Measurements from ENCODE around the gene AMZ1. TPM values are rescaled to one million over a fixed set of nuclear protein-coding genes. Genes with fewer than 3 reads are reported as not detected.

The AMZ1 gene
- total and polyA plus RNA-seq, 2 donors (not counting 1 experiment from before 2014, with no cell fraction given), result 0.26 to 0.33 TPM

- Histone ChIP-seq H3K4me3 (replicated peaks in 1 of 4; ENCODE audit: control extremely low read depth in 1 of 4, insufficient read depth in 1 of 4, low read depth in 3 of 4, low read length in 4 of 4) (no peak overlapping the region), H3K9ac (ENCODE audit: insufficient read depth, low read length) (no peak overlapping the region), H2AFZ (ENCODE audit: low read length) (no peak overlapping the region), H3K27ac (ENCODE audit: insufficient read depth, low read length) (no peak overlapping the region), H3K4me1 (ENCODE audit: control insufficient read depth, extremely low read depth, insufficient read depth, low read length) (peaks cover 19% of the 10 kb centered on the region), H3K4me2 (ENCODE audit: extremely low read depth, insufficient read depth, low read length) (no peak overlapping the region), H4K20me1 (ENCODE audit: control insufficient read depth, extremely low read depth, insufficient read depth, low read length) (no peaks in the 10 kb centered on the region), H3K36me3 (ENCODE audit: control insufficient read depth, insufficient read depth, low read length) (peaks cover 12% of the 10 kb centered on the region), H3K9me3 (ENCODE audit: control insufficient read depth, insufficient read depth, low read depth, low read length) (no peaks in the 10 kb centered on the region), H3K27me3 (ENCODE audit: control insufficient read depth, insufficient read depth, low read length) (no peaks in the 10 kb centered on the region), H3K79me2 (ENCODE audit: control insufficient read depth, insufficient read depth, low read length) (no peaks in the 10 kb centered on the region)
- no peak for DNase-seq (ENCODE audit: low read depth in 2 of 2)
- no peak for TF ChIP-seq CTCF (conservative IDR thresholded peaks at IDR 0.05 in 1 of 2, IDR thresholded peaks at IDR 0.05 in 1 of 2; ENCODE audit: low read depth in 1 of 2, low read length in 2 of 2)
- no peak for TF ChIP-seq EZH2 (IDR thresholded peaks at IDR 0.05; ENCODE audit: low read length, missing control alignments)
Measured at GRCh38 chr7:2720024-2720423, 32.0 kb downstream of the AMZ1 start.

- Histone ChIP-seq H3K27ac (ENCODE audit: insufficient read depth, low read length) (no peak overlapping the region), H3K27me3 (ENCODE audit: control insufficient read depth, insufficient read depth, low read length) (no peaks in the 10 kb centered on the region), H2AFZ (ENCODE audit: low read length) (no peak overlapping the region), H3K79me2 (ENCODE audit: control insufficient read depth, insufficient read depth, low read length) (no peaks in the 10 kb centered on the region), H4K20me1 (ENCODE audit: control insufficient read depth, extremely low read depth, insufficient read depth, low read length) (no peaks in the 10 kb centered on the region), H3K4me2 (ENCODE audit: extremely low read depth, insufficient read depth, low read length) (no peak overlapping the region), H3K36me3 (ENCODE audit: control insufficient read depth, insufficient read depth, low read length) (peaks cover 16% of the 10 kb centered on the region), H3K9ac (ENCODE audit: insufficient read depth, low read length) (no peak overlapping the region), H3K4me1 (ENCODE audit: control insufficient read depth, extremely low read depth, insufficient read depth, low read length) (peaks cover 9% of the 10 kb centered on the region), H3K4me3 (replicated peaks in 1 of 4; ENCODE audit: control extremely low read depth in 1 of 4, insufficient read depth in 1 of 4, low read depth in 3 of 4, low read length in 4 of 4) (no peak overlapping the region), H3K9me3 (ENCODE audit: control insufficient read depth, insufficient read depth, low read depth, low read length) (no peaks in the 10 kb centered on the region)
- TF ChIP-seq EZH2 (IDR thresholded peaks at IDR 0.05; ENCODE audit: low read length, missing control alignments), result no peak
- TF ChIP-seq CTCF (conservative IDR thresholded peaks at IDR 0.05 in 1 of 2, IDR thresholded peaks at IDR 0.05 in 1 of 2; ENCODE audit: low read depth in 1 of 2, low read length in 2 of 2), result no peak
- DNase-seq (ENCODE audit: low read depth in 2 of 2), result no peak
Measured at GRCh38 chr7:2721842-2722241, 33.8 kb downstream of the AMZ1 start.

GRCh38 chr7:2722591-2722990, 34.6 kb downstream of the AMZ1 start:
- Histone ChIP-seq H3K4me1 (ENCODE audit: control insufficient read depth, extremely low read depth, insufficient read depth, low read length) (peaks cover 2% of the 10 kb centered on the region), H2AFZ (ENCODE audit: low read length) (no peak overlapping the region), H3K27me3 (ENCODE audit: control insufficient read depth, insufficient read depth, low read length) (no peaks in the 10 kb centered on the region), H3K4me3 (replicated peaks in 1 of 4; ENCODE audit: control extremely low read depth in 1 of 4, insufficient read depth in 1 of 4, low read depth in 3 of 4, low read length in 4 of 4) (no peak overlapping the region), H3K27ac (ENCODE audit: insufficient read depth, low read length) (no peak overlapping the region), H4K20me1 (ENCODE audit: control insufficient read depth, extremely low read depth, insufficient read depth, low read length) (no peaks in the 10 kb centered on the region), H3K36me3 (ENCODE audit: control insufficient read depth, insufficient read depth, low read length) (peaks cover 16% of the 10 kb centered on the region), H3K4me2 (ENCODE audit: extremely low read depth, insufficient read depth, low read length) (no peak overlapping the region), H3K9ac (ENCODE audit: insufficient read depth, low read length) (no peak overlapping the region), H3K9me3 (ENCODE audit: control insufficient read depth, insufficient read depth, low read depth, low read length) (no peaks in the 10 kb centered on the region), H3K79me2 (ENCODE audit: control insufficient read depth, insufficient read depth, low read length) (no peaks in the 10 kb centered on the region)
- TF ChIP-seq CTCF (conservative IDR thresholded peaks at IDR 0.05 in 1 of 2, IDR thresholded peaks at IDR 0.05 in 1 of 2; ENCODE audit: low read depth in 1 of 2, low read length in 2 of 2), result no peak
- TF ChIP-seq EZH2 (IDR thresholded peaks at IDR 0.05; ENCODE audit: low read length, missing control alignments), result no peak
- DNase-seq (ENCODE audit: low read depth in 2 of 2), result no peak
